SK-N-MC (cell line): Measurements from ENCODE around the gene PTBP2.

Experiments used
- DNase-seq: peaks from one replicate; pipeline ENCODE4 v3.0.0-alpha.2; 2011; ENCODE audit warnings: low read depth, low spot score
- H3K27ac ChIP-seq: fragments of 200-600 bp; sonication (generic); 2 replicates; pipeline ENCODE4 v1.5.1; 2016; ENCODE audit warnings: mixed run types
- H3K36me3 ChIP-seq: fragments of 200-600 bp; sonication (generic); 2 replicates; pipeline ENCODE4 v1.6.1; 2017; ENCODE audit warnings: antibody characterized with exemption, low read length, mixed read lengths; ENCODE audit not compliant: insufficient read depth
- H3K4me3 ChIP-seq: fragments of 200-600 bp; sonication (generic); 2 replicates; pipeline ENCODE4 v1.5.1; 2016
- H3K9ac ChIP-seq: fragments of 200-600 bp; sonication (generic); 2 replicates; pipeline ENCODE4 v1.8.0; 2017; ENCODE audit warnings: mixed run types, mixed read lengths; ENCODE audit not compliant: insufficient read length
- H3K9me3 ChIP-seq: fragments of 200-600 bp; sonication (generic); 2 replicates; pipeline ENCODE4 v1.6.1; 2017; ENCODE audit warnings: low read depth, mild to moderate bottlenecking, antibody characterized with exemption, low read length, moderate library complexity, mixed read lengths
- EZH2 ChIP-seq: fragments of 200-600 bp; sonication (generic); IDR thresholded peaks from one replicate; pipeline ENCODE4 v1.6.1; 2017; ENCODE audit warnings: antibody characterized with exemption
- FOXP2 ChIP-seq: optimal IDR thresholded peaks from 2 replicates; pipeline ENCODE3; 2011; ENCODE audit warnings: mild to moderate bottlenecking, moderate library complexity; ENCODE audit not compliant: insufficient read depth; ENCODE audit errors: extremely low read length, control extremely low read depth
- POLR2AphosphoS5 ChIP-seq: IDR thresholded peaks from 2 replicates; pipeline ENCODE4 v1.6.1; 2012; ENCODE audit warnings: mild to moderate bottlenecking, low read depth, low read length, borderline replicate concordance

The PTBP2 gene

GRCh38 chr1:96843196-96843595 lies 121.6 kb downstream of the PTBP2 start:
- TF ChIP-seq POLR2AphosphoS5 (no peak), FOXP2 (no peak), EZH2 (no peak)
- Histone ChIP-seq H3K27ac (no peak overlapping the region), H3K9me3 (no peaks in the 10 kb centered on the region), H3K9ac (no peak overlapping the region), H3K4me3 (no peak overlapping the region), H3K36me3 (no peaks in the 10 kb centered on the region)
- DNase-seq: no peak

- H3K27ac ChIP-seq: no peak overlapping the region
- DNase-seq: no peak
- no peak overlapping the region for H3K4me3 ChIP-seq
- no peak overlapping the region for H3K9ac ChIP-seq
- no peaks in the 10 kb centered on the region for H3K36me3 ChIP-seq
- no peak for TF ChIP-seq FOXP2
- no peak for TF ChIP-seq POLR2AphosphoS5
- TF ChIP-seq EZH2: no peak
- no peaks in the 10 kb centered on the region for H3K9me3 ChIP-seq
Observed at GRCh38 chr1:96843601-96844000, 122.0 kb downstream of the PTBP2 start.

DNA sequence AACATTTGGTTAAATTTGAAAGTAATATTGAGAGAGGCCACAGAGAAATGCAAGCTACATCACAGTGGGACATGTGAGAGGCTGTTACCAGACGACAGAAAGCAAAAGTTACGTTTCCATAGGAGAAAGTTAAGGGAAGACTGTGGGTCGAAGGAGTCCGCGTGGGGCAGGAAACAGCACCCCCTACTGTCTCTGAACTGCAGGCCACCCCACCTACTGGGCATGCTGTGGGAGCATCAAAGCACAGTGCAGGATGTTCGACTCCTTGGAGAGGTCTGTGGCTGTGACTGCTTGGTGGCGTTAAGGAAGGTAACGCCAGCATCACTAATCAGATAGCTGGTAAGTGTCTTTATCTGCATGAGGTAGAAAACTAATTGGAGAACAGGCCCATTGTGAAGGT lies 123.9 kb downstream of the PTBP2 start:
- Histone ChIP-seq H3K4me3 (no peak overlapping the region), H3K36me3 (no peaks in the 10 kb centered on the region), H3K27ac (no peak overlapping the region), H3K9me3 (no peaks in the 10 kb centered on the region; the same call in 1 of the 2 replicates), H3K9ac (no peak overlapping the region)
- DNase-seq: no peak
- TF ChIP-seq POLR2AphosphoS5: no peak
- TF ChIP-seq EZH2: no peak
- TF ChIP-seq FOXP2: no peak

- no peak for TF ChIP-seq FOXP2
- no peak for TF ChIP-seq EZH2
- no peak for TF ChIP-seq POLR2AphosphoS5
- Histone ChIP-seq H3K9me3 (no peaks in the 10 kb centered on the region; the same call in 1 of the 2 replicates), H3K36me3 (no peaks in the 10 kb centered on the region), H3K9ac (no peak overlapping the region), H3K27ac (no peak overlapping the region), H3K4me3 (no peak overlapping the region)
- no peak for DNase-seq
Observed at GRCh38 chr1:96861836-96862235, 140.3 kb downstream of the PTBP2 start.

DNA sequence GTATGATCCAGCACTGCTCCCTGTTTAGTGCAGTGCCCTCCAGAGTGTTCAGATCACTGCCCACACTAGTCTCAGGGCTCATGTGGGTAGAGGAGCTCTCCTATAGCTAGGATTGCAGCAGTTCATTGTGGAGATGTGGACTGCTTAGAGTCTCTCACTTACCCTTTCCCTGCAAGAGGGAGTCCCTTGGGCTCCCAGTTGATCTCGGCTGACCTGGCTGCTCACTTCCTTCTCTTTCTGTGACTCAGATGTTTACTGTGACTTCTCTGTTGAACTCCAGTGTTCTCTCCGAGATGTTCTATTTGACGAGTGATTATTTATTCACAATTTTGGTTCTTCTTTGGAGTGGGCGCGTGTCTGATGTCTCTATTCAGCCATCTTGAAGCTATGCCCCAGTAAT lies 141.9 kb downstream of the PTBP2 start:
- Histone ChIP-seq H3K36me3 (no peaks in the 10 kb centered on the region), H3K9ac (no peak overlapping the region), H3K9me3 (no peaks in the 10 kb centered on the region; the same call in 1 of the 2 replicates), H3K27ac (no peak overlapping the region), H3K4me3 (no peak overlapping the region)
- DNase-seq: no peak
- no peak for TF ChIP-seq EZH2
- TF ChIP-seq POLR2AphosphoS5: no peak
- TF ChIP-seq FOXP2: no peak
